NCI-H1105 treated with DMSO at 0.1 percent for 48 hours (cell line): ENCODE data around the gene LRRC8E.
"Not testable (repeated sequence)": the region's sequence is repeated elsewhere in the genome, so short reads cannot be mapped to it uniquely, and the experiment has no call there.

ENCODE experiments used
- DNase-seq: peaks from one replicate; lab custom pipeline; 2025; lab: John Stamatoyannopoulos, UW

Gene LRRC8E

GRCh38 chr19:7908742-7909461 lies 20.6 kb downstream of the LRRC8E start:
- DNase-seq = no peak

- no peak for DNase-seq
These were observed 21.3 kb downstream of the LRRC8E start for GRCh38 chr19:7909471-7910067.

DNA sequence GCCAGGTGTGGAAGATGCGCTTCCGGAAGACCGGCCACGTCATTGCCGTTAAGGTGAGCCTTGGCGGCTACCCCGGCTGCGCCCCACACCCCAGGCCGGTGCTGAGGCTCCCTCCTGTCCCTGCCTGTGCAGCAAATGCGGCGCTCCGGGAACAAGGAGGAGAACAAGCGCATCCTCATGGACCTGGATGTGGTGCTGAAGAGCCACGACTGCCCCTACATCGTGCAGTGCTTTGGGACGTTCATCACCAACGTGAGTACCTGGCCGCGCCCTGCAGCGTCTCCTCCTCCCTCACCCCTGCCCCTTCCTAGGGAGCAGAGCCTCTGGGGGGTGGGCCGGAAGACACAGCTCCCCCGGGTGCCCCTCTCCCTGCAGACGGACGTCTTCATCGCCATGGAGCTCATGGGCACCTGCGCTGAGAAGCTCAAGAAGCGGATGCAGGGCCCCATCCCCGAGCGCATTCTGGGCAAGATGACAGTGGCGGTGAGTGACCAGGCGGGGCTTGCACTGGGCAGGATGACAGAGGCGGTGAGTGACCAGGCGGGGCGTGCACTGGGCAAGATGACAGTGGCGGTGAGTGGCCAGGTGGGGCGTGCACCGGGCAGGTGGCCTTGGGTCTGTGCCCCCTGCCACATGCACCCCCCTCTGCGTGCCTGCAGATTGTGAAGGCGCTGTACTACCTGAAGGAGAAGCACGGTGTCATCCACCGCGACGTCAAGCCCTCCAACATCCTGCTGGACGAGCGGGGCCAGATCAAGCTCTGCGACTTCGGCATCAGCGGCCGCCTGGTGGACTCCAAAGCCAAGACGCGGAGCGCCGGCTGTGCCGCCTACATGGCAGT lies 22.2 kb downstream of the LRRC8E start:
- DNase-seq = no peak

- no peak for DNase-seq
These were observed 23.3 kb downstream of the LRRC8E start for GRCh38 chr19:7911508-7912143.

DNA sequence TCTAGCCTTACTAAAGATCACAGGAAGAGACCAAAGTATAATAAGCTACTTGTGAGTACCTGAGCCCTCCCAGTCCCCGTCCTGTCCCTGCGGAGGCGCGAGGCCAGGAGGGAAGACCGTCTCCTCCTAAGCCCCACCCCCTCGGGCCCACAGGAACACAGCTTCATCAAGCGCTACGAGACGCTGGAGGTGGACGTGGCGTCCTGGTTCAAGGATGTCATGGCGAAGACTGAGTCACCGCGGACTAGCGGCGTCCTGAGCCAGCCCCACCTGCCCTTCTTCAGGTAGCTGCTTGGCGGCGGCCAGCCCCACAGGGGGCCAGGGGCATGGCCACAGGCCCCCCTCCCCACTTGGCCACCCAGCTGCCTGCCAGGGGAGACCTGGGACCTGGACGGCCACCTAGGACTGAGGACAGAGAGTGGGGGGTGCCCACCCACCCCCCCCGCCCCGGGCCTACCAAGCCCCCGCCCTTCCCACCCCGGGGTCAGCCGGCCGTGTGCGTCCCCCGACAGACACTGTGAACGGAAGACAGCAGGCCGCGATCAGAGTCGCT lies 23.9 kb downstream of the LRRC8E start:
- no peak for DNase-seq

DNA sequence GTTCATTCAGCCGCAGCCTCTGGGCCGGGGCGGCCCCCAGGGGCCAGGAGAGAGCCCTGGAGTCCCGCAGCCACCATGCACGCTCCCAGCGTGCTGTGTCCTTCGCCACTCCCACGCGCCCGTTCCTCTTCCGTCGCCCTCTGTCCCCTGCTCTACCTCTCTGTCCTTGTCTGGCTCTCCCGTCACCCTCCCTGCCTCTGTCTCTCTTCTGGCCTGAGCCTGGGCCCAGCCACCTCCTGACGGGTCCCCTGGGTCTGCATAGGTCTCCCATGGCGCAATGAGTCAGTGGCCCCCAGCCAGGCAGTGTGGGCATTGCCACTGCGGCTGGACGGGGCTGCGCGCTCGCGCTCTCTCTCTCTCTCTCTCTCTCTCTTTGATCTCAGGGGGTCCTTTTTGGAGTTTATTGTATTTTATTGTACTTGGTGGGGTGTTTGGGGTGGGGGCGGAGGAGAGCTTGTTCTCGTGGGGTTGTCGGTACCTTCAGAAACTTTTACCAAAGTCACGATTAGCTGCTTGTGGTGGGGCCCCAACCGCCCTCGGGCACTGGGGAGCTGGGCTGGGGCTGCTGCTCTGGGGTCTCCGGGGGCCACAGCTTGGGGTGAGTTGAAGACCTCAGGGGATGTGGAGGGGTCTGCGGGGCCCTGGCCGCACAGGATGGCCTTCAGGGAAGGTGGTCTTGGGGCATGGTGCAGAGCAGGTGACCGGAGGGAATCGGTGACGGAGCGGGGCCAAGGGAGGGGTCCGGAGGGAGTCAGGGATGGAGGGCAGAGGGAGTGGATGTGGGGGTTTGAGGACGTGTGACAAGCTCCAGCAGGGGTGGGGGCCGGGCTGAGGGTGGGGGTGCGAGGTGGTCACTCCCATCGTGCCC lies 24.6 kb downstream of the LRRC8E start:
- DNase-seq = no peak

DNA sequence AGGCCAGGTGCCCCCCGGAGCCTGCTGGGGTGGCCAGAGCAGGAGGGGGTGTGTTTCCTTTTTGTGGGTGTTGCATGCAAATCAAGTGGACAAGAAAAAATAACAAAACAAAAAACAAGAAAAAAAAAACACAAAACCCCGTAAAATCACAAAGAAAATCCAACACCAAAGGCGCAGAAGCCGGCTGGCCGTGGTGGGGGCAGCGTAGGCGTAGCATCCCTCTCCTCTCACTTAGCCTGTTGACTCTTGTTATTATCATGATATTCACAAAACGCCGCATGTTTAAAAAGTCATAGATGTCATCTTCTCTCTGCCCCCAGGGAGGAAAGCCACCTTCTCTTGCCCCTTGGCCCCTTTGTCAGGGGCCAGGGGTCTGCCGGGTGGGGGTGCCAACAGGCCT lies 25.3 kb downstream of the LRRC8E start:
- DNase-seq = no peak

- DNase-seq = no peak
These were observed 25.8 kb downstream of the LRRC8E start for GRCh38 chr19:7914099-7914498.

DNA sequence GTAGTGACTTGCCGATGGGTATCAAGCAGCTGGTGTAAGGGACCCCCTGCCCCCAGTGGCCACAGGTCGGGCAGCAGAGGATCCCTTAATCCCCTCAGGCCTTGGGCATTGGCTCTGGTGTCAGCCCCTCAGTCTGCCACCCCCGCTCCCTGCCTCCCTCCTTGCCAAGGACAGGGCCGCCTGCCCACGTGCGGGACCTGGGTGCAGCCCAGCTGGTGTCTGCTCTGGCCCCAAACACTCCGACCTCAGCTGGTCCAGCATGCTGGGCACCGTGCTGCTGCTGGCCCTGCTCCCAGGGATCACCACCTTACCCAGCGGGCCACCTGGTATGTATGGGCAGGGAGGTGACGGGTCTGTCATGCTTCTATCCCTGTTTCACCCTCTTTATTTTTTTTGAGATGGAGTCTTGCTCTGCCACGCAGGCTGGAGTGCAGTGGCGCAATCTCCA lies 26.3 kb downstream of the LRRC8E start, which contains the start of gene TGFBR3L:
TSS of gene TGFBR3L (plus strand) at position 233 of the 448 bp plus-strand sequence.
- DNase-seq = no peak

- no peak for DNase-seq
These were observed 27.2 kb downstream of the LRRC8E start for GRCh38 chr19:7915250-7916102.

GRCh38 chr19:7916103-7916954 lies 28.0 kb downstream of the LRRC8E start:
- DNase-seq = no peak

DNA sequence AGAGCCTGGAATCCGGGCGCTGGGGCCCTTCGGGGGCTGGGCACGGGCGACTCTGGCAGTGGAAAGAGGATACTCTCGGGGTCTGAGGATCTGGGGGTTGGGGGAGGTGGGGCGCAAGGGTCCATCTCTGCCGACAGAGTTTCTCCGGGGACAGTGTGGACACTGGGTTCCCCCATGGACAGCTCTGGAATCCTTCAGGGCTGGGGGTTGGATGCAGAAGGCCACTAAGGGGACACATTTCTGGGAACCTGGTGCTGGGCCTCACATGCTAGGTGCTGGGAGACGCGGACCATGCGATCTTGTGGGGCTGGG lies 28.6 kb downstream of the LRRC8E start:
- DNase-seq = no peak

DNA sequence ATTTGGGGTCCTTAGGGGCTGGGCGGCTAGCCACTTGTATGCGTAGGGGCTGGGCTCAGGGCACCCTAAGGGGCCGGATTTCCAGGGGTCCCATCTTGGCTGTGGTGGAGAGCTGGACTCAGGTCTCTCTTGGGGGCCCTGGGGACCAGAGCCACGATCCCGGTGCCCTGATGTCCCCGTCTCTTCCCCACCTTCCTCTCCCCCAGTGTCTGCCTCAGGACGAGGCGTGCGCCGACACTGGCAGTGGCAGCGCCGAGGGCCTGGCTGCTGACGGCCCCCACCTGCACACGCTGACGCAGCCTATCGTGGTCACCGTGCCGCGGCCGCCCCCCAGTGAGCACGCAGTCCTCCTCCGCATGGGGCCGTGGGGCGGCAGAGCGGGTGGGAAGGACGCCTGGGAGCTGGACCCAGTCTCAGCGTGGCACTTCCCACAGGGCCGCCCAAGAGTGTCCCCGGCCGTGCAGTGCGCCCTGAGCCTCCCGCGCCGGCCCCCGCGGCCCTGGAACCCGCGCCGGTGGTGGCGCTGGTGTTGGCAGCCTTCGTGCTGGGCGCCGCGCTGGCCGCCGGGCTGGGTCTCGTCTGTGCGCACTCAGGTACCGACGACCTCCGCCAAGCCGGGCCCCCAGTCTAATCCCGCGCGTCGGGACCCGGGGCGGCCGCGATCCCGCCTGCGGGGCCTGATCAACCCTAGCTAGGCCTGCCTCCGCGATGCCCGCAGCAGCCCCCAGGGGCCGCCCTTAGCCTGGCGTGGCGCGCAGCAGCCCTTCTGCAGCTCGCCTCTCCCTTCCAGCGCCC lies 29.2 kb downstream of the LRRC8E start:
- peak; percentile 39 for DNase-seq

- not testable (repeated sequence) for DNase-seq
These were observed 29.8 kb downstream of the LRRC8E start for GRCh38 chr19:7918062-7918614.

- DNase-seq = no peak
These were observed 30.5 kb downstream of the LRRC8E start for GRCh38 chr19:7918615-7919421.

DNA sequence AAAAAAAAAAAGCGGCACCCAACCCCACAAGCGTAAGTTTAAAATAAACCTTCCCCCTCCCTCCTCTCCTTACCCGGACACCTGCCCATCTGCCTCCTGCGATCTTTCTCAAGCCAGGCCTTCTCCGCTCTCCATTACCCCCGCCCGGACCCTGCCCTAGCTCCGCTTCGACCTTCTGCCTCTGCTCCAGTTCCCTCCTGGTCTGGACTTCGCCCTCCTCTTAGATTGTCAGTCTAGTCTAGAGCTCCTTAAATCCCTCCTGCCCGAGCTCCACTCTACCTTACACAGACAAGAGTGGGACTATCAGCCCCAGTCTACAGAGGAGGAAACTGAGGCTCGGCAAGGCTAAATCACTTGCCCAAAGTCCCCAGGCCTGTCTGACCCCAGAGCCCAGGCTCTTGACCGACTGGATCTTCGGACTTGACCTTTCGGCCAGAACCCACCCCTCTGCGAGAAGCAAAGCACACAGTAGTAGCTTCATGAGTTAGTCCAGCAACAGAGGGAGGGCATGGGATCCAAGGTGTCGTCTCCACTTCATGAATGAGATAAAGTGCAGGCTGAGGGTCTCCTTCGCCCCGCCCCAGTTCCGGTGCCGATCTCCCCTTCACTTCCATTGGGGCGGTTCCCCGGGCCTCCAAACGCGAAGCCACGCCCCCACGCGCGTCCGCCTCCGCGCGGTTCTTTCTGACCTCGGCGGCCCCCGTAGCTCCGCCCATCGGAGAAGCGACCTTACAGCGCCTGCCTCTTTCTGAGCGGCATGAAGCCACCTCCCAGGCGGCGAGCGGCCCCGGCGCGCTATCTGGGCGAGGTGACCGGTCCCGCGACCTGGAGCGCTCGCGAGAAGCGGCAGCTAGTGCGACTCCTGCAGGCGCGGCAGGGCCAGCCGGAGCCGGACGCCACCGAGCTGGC lies 31.6 kb downstream of the LRRC8E start, which contains the start of gene SNAPC2:
TSS of gene SNAPC2 (plus strand) at position 729 of the 909 bp plus-strand sequence. CDS start at position 758, 29 bp downstream.
- peak; percentile 90 for DNase-seq
